Thyroid gland (tissue), 4 donors: Measurements from ENCODE around the gene EXT2. TPM values are rescaled to one million over a fixed set of nuclear protein-coding genes. Genes with fewer than 3 reads are reported as not detected.

Experiments used
- DNase-seq, 2 donors: peaks; one replicate each; pipeline ENCODE4 v3.0.0-alpha.2; 2019
- H3K27ac ChIP-seq, 3 donors: fragments of 200-600 bp; sonication (generic); 1 replicate in 2 of 3; 2 replicates in 1 of 3; pipeline ENCODE4 v1.5.1; 2016 to 2019; ENCODE audit warnings: mild to moderate bottlenecking in 1 of 3, moderate library complexity in 1 of 3
- H3K27me3 ChIP-seq: fragments of 200-600 bp; sonication (generic); one replicate; pipeline ENCODE4 v1.5.1; 2019
- H3K36me3 ChIP-seq, 2 donors: fragments of 200-600 bp; sonication (generic); one replicate each; pipeline ENCODE4 v1.5.1; 2016 to 2019
- H3K4me1 ChIP-seq, 2 donors: fragments of 200-600 bp; sonication (generic); one replicate each; pipeline ENCODE4 v1.5.1; 2017 to 2019
- H3K4me3 ChIP-seq, 3 donors: fragments of 200-600 bp; sonication (generic); replicated peaks in 1 of 3; 1 replicate in 2 of 3; 2 replicates in 1 of 3; pipeline ENCODE4 v1.5.1; 2016; ENCODE audit warnings: mild to moderate bottlenecking in 1 of 3
- H3K9me3 ChIP-seq: fragments of 200-600 bp; sonication (generic); one replicate; pipeline ENCODE4 v1.5.1; 2017
- POLR2A ChIP-seq, 2 donors: fragments of 450-650 bp; IDR thresholded peaks; one replicate each; pipeline ENCODE4 v1.6.1; 2017; ENCODE audit warnings: antibody characterized with exemption in 2 of 2, mild to moderate bottlenecking in 2 of 2, moderate library complexity in 1 of 2
- WGBS, 2 donors: methylation state at CpG; one replicate each; pipeline ENCODE4 v1.1.5; 2017; 5-methylcytosine and 5-hydroxymethylcytosine counted together
- intact Hi-C: fragments of 100-400 bp; cut with DNase I; formaldehyde crosslinking; loops from one replicate; pipeline ENCODE4 v1.15.1; 2023
- total RNA-seq, 4 donors: library from RNA; depleted of rRNA; stranded (reverse); fragments of >200 nt; gene quantifications; one replicate each; pipeline ENCODE4 v1.2.3, GENCODE V29; 2016
- TF ChIP-seq, protein P1 (sequence below), 6 experiments: fragments of 200-600 bp in 3 of 6; fragments of 450-650 bp in 3 of 6; sonication (generic) in 3 of 6; IDR thresholded peaks; one replicate each; pipeline ENCODE4 v1.5.1; 2016 to 2019; ENCODE audit warnings: antibody characterized with exemption in 6 of 6, mild to moderate bottlenecking in 2 of 6, inconsistent platforms in 1 of 6, moderate library complexity in 1 of 6

EXT2 gene
- total RNA-seq, 4 donors from 2014 or later: 53.2 to 95.8 (median 66.3) TPM

DNA sequence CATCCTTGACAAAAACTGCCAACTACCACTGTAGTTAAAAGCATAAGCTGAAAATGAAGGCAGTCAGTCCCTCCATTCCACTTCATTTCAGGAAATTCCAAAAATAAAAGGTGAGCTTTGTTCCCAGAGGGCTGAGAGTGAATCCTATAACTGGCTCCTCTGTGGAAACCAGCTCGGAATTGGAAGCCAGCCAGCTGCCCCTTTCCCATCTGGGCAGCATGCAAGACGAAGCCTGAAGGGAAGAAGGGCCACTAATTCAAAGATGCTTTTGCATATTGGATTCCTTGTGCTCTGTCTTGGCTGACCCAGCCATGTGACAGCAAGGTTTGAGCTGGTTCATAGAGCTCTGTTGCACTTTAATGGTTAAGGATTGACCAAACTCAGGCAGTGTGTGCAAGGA lies 131.0 kb downstream of the EXT2 start:
- Histone ChIP-seq H3K27ac (no peak overlapping the region), H3K4me3 (no peak overlapping the region), H3K36me3 (no peaks in the 10 kb centered on the region), H3K9me3 (no peaks in the 10 kb centered on the region), H3K4me1 (peaks cover 11 to 17% of the 10 kb centered on the region in 2 donors), H3K27me3 (no peaks in the 10 kb centered on the region)
- 79 to 90% methylated on average over 2 of the region's 2 CpGs for WGBS, 2 donors
- no peak for DNase-seq
- intact Hi-C loops: no loop called here
- TF ChIP-seq, protein P1, sequence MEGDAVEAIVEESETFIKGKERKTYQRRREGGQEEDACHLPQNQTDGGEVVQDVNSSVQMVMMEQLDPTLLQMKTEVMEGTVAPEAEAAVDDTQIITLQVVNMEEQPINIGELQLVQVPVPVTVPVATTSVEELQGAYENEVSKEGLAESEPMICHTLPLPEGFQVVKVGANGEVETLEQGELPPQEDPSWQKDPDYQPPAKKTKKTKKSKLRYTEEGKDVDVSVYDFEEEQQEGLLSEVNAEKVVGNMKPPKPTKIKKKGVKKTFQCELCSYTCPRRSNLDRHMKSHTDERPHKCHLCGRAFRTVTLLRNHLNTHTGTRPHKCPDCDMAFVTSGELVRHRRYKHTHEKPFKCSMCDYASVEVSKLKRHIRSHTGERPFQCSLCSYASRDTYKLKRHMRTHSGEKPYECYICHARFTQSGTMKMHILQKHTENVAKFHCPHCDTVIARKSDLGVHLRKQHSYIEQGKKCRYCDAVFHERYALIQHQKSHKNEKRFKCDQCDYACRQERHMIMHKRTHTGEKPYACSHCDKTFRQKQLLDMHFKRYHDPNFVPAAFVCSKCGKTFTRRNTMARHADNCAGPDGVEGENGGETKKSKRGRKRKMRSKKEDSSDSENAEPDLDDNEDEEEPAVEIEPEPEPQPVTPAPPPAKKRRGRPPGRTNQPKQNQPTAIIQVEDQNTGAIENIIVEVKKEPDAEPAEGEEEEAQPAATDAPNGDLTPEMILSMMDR (IDR thresholded peaks at IDR 0.05): no peak
- no peak for TF ChIP-seq POLR2A (IDR thresholded peaks at IDR 0.05)

DNA sequence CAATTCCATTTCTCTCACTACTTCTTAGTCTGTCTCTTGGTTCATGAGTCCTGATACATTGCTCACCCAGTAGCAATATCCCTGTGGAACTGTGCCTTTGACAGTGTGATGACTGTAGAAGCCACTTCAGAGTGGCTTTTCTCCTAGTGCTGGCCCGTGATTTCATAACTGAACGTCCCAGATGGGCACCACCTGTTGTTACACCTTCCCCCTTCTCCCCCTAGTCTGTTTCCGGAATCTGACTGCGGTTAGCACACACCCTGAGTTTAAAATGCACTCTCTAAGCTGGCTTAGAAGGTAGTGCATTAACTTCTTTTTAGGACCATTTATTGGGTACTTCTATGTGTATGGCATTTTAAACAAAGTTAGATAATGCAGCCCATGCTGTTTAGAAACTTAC lies 131.5 kb downstream of the EXT2 start:
- no peaks in the 10 kb centered on the region for H3K27me3 ChIP-seq
- DNase-seq: no peak
- intact Hi-C loops: no loop called here
- H3K9me3 ChIP-seq: no peaks in the 10 kb centered on the region
- H3K27ac ChIP-seq: no peak overlapping the region
- no peak for TF ChIP-seq POLR2A (IDR thresholded peaks at IDR 0.05)
- TF ChIP-seq, protein P1 (IDR thresholded peaks at IDR 0.05): no peak
- WGBS, 2 donors: 34 to 55% methylated on average over 4 of the region's 4 CpGs
- no peak overlapping the region for H3K4me3 ChIP-seq
- peaks cover 9 to 15% of the 10 kb centered on the region in 2 donors for H3K4me1 ChIP-seq
- H3K36me3 ChIP-seq: no peaks in the 10 kb centered on the region

DNA sequence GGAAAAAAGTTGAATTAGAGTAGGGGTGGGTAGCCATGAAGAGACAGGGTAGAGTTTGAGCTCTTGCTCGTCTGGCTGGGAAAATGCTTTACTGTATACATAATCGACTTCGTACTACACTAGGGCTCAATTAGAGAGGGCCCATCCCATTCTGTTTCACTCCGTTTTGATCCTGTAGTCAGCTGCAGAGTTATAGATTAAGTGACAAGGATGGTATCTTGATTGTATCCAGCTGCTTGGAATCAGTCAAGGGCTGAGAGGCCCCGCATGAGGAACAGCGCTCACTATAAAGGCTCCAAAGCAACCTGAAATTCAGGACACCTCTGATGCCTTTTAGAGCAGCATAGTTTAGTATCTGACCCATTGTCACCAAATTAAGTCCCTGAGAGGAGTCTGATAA lies 132.9 kb downstream of the EXT2 start:
- no peaks in the 10 kb centered on the region for H3K9me3 ChIP-seq
- 92% methylated on average over 6 of the region's 6 CpGs for WGBS, 2 donors
- no peak overlapping the region for H3K4me3 ChIP-seq
- intact Hi-C loops: no loop called here
- TF ChIP-seq, protein P1 (IDR thresholded peaks at IDR 0.05): no peak
- TF ChIP-seq POLR2A (IDR thresholded peaks at IDR 0.05): no peak
- no peaks in the 10 kb centered on the region for H3K27me3 ChIP-seq
- H3K4me1 ChIP-seq: peaks cover 9 to 15% of the 10 kb centered on the region in 2 donors
- H3K27ac ChIP-seq: no peak overlapping the region
- no peak for DNase-seq
- H3K36me3 ChIP-seq: no peaks in the 10 kb centered on the region

DNA sequence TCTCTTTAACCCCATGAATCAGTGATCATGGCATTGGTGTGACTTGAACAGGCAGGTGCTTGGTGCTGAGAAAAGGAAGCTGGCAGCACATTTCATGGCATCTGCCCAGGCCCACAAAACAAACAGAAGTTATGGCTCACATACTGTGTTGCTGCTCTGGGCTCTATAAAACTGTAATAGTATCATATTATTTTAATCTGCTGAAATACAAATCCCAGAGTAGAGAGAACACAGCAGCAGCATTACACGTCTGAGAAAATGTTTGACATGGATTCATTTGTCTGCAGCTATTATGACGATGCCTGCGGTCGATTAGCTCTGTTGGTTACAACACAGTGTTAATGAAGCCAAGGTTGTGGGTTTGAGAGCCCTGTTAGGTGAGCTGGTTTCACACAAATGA lies 133.6 kb downstream of the EXT2 start:
- no peak for TF ChIP-seq POLR2A (IDR thresholded peaks at IDR 0.05)
- TF ChIP-seq, protein P1 (IDR thresholded peaks at IDR 0.05): no peak
- intact Hi-C loops: no loop called here

DNA sequence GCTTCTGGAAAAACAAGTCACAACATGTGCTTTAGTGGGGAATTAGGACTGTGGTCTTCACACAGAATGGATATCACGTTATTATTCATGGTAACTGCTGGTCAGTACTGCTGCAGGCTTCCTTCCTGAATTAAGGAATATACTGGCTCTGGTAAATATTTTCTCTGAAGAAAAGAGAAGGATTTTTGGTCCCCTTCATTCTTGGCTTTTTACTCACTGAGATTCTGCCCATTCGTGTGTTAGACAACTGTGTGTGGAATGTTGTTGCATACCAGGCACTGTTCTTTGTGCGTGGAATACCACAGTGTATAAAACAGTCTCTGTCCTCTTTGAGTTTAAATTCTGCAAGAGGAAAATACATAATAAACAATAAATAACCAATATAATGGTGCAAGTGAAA lies 134.1 kb downstream of the EXT2 start:
- WGBS, 2 donors: 87 to 92% methylated on average over 3 of the region's 3 CpGs
- Histone ChIP-seq H3K36me3 (no peaks in the 10 kb centered on the region), H3K27ac (no peak overlapping the region), H3K4me3 (no peak overlapping the region), H3K27me3 (no peaks in the 10 kb centered on the region), H3K9me3 (no peaks in the 10 kb centered on the region), H3K4me1 (peaks cover 9 to 15% of the 10 kb centered on the region in 2 donors)
- no peak for TF ChIP-seq POLR2A (IDR thresholded peaks at IDR 0.05)
- TF ChIP-seq, protein P1 (IDR thresholded peaks at IDR 0.05): no peak
- DNase-seq: no peak
- intact Hi-C loops: no loop called here

More for the DNA sequence above, 133.6 kb downstream of the EXT2 start:
- H3K4me1 ChIP-seq: peaks cover 9 to 15% of the 10 kb centered on the region in 2 donors
- H3K27me3 ChIP-seq: no peaks in the 10 kb centered on the region
- DNase-seq: no peak
- no peaks in the 10 kb centered on the region for H3K36me3 ChIP-seq
- no peak overlapping the region for H3K27ac ChIP-seq
- H3K9me3 ChIP-seq: no peaks in the 10 kb centered on the region
- WGBS, 2 donors: 82 to 85% methylated on average over 4 of the region's 4 CpGs
- H3K4me3 ChIP-seq: no peak overlapping the region
